GM18909 (cell line): ENCODE data around the gene BCL3.
A peak's percentile ranks its signal among the peaks of the same experiment; 100 is the strongest.

Source experiments
- ATAC-seq: cut with Tn5 transposase; IDR thresholded peaks from one replicate; pipeline ENCODE4 v1.9.1; 2021; ENCODE audit warnings: mild to moderate bottlenecking; ENCODE audit not compliant: unreplicated experiment, poor library complexity

BCL3 gene

DNA sequence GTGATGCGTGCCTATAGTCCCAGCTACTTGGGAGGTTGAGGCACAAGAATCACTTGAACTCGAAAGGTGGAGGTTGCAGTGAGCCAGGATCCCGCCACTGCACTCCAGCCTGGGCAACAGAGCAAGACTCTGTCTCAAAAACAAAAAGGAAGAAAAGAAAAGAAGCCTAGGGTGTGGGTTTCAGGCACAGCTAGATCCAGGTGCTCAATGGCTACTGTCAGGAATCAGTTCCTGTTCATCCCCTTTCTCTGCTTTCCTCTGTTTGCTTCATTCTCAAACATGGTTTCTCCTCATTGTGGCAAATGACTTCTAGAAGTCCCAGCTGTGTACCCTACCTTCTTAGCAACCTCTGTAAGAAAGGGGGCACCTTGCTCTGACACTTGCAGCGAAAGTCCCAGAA is 35.0 kb downstream of the BCL3 start:
- ATAC-seq: no peak

GRCh38 chr19:44785271-44785670 is 36.8 kb downstream of the BCL3 start:
- ATAC-seq: no peak

- no peak for ATAC-seq
Measured at GRCh38 chr19:44785993-44786392, 37.5 kb downstream of the BCL3 start.

DNA sequence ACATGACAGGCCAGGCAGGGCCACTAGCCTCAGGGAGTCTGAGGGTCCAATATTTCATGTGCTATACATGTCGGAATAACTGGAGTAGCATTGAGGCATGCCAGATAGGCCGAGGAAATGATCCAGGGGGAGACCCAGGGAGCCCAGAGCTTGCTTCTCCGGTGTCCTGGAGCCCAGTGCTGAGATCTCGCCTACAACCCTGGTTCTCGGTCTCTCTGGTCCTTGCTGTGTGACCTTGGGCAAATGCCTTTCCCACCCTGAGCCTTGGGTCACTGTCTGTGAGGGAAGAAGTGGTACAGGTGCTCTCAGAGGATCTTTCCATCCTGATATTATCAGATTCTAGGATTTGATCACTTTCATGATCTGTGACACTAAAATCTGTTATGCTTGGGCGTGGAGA is 40.5 kb downstream of the BCL3 start:
- no peak for ATAC-seq

DNA sequence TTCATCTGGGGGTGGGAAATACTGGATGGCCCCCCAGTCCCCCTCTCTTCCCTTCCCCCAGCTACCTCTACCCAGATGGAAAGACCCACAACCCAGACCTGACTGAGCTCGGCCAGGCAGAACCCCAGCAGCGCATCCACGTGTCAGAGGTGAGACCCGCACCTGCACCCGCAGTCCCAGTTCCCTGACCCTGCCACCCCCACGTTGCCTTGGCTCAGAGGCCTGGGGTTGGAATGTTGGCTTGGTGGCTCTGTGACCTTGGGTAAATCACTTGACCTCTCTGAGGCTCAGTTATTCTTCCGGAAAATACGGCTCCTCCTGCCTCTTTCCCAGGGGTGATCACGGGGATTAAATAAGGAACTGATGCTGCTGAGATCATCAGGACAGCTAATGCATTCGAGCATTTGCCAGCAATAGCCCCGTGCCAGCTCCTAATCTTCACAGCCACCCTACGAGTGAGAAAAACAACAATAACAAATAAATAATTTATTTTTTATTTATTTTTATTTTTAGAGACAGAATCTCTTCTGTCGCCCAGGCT is 41.5 kb downstream of the BCL3 start:
- no peak for ATAC-seq

GRCh38 chr19:44792281-44792680 is 43.8 kb downstream of the BCL3 start:
- ATAC-seq: no peak

GRCh38 chr19:44794610-44795009 is 46.1 kb downstream of the BCL3 start:
- no peak for ATAC-seq

- no peak for ATAC-seq
Measured at GRCh38 chr19:44795398-44795987, 47.0 kb downstream of the BCL3 start.

DNA sequence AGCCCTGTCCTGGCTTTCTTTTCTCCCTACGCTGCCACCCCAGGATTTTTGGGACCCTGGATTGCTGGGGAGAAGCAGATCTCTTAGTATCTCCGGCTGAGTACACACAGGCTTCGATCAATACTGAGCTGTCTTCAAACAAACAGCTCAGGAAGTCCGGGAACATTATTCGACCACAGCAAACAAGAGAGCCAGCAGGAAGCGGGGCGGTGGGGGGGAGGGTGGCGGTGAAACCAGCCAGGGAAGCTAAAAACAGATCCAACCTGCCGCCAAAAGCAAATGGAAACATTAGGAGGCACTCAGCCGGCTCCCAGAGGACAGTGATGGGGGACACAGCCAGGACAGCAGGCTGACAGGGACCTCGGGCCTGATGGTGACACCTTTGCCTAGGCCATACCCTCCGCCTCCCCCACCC is 48.2 kb downstream of the BCL3 start:
- no peak for ATAC-seq

DNA sequence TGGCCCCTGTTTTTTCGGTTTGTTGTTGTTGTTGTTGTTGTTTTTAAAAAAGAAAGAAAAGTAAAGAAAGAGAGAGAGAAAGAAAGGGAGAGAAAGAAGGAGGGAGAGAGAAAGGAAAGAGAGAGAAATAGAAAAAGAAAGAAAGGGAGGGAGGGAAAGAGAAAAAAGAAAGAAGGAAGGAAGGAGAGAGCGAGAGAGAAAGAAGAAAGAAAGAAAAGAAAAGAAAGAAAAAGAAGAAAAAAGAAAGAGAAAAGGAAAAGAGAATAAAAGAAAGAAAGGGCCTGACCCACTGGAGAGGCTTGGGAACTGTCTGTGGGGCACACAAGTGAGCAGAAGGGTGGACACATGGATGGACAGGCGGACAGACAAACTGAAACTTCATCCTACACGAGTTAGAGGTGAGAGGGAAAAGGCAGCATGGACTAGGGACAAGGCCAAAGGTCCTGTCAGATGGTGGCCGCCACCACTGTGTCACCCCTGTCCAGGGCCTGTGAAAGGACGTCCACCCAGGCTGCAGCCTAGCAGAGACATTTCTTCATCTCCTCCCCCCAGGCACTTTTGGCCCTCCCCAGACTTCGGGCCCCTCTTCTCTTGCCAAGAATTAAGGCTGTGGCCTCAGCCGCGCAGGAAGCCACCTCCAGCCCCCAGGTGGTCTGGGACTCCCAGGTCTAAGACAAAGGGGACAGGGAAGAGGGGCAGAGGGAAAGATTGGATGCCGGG is 51.3 kb downstream of the BCL3 start:
- no peak for ATAC-seq

- peak; percentile 67 for ATAC-seq
Measured at GRCh38 chr19:44800461-44800860, 52.0 kb downstream of the BCL3 start.

DNA sequence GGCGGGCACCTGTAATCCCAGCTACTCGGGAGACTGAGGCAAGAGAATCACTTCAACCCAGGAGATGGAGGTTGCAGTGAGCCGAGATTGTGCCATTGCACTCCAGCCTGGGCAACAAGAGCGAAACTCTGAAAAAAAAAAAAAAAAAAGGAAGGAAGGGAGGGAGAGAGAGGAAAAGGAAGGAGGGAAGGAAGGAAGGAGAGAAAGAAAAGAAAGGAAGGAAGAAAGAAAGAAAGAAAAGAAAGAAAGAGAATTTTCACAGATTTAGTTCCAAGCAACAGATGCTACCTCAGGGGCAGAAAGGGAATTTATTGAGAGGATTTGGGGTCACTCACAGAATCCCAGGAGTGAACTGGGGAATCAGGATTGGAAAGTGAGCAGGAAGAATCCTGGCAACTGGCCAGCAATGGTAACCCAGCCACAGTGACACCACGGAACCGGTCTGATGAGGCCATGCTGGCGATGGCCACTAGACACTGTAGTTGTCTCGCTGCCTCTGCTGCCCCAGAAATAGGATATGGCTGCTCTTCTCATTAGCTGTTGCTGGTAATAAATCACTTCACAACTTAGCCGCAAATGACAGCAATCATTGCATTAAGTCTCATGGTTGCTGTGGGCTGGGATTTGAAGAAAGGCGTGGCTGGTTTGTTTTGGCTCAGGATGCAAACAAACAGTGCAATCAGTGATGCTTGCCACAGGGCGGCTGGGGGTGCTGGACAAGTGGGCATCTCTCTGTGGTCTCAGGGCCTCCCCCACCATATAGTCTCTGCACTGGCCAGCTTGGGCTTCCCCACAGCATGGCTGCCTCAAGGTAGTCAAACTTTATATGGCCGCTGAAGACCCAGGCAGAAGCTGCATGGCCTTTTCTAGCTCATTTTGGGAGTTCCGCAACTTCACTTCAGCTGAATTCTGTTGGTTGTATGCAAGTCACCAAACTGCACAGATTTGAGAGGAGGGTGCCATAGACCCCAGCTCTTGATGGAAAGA is 55.2 kb downstream of the BCL3 start:
- ATAC-seq: no peak

DNA sequence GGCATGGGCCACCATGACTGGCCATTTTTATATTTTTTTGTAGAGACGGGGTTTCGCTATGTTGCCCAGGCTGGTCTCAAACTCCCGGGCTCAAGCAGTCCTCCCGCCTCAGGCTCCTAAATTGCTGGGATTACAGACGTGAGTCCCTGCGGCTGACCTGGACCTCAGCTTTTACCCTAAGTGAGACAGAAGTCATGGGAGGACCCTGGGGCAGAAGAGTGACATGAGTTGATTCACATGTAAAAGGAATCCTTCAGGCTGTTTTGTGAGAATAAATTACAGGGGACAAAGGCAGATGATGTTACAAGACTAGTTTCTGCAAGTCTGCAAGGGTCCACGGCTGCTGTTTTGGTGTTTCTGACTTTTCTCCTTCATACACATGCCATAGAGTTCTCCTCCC is 57.8 kb downstream of the BCL3 start:
- ATAC-seq: no peak

GRCh38 chr19:44807162-44807561 is 58.7 kb downstream of the BCL3 start:
- no peak for ATAC-seq

- ATAC-seq: no peak
Measured at GRCh38 chr19:44807652-44808462, 59.3 kb downstream of the BCL3 start.

GRCh38 chr19:44808463-44809371 is 60.2 kb downstream of the BCL3 start, which contains the start of gene BCAM:
TSS of gene BCAM (plus strand) at chr19:44809103. CDS start at chr19:44809125, 22 bp downstream.
- no peak for ATAC-seq
